Measurements from ENCODE around the gene ANKDD1A.

- no peak for TF ChIP-seq CTCF (IDR thresholded peaks at IDR 0.05; ENCODE audit: insufficient read depth, low read length, poor library complexity, severe bottlenecking)
- TF ChIP-seq EZH2phosphoT487 (conservative IDR thresholded peaks at IDR 0.05; ENCODE audit: low read length) = no peak
Observed at GRCh38 chr15:64892847-64893403, 18.8 kb upstream of the ANKDD1A start.
